ENCODE data around the gene MYRFL.
A peak's percentile ranks its signal among the peaks of the same experiment; 100 is the strongest.

The MYRFL gene

DNA sequence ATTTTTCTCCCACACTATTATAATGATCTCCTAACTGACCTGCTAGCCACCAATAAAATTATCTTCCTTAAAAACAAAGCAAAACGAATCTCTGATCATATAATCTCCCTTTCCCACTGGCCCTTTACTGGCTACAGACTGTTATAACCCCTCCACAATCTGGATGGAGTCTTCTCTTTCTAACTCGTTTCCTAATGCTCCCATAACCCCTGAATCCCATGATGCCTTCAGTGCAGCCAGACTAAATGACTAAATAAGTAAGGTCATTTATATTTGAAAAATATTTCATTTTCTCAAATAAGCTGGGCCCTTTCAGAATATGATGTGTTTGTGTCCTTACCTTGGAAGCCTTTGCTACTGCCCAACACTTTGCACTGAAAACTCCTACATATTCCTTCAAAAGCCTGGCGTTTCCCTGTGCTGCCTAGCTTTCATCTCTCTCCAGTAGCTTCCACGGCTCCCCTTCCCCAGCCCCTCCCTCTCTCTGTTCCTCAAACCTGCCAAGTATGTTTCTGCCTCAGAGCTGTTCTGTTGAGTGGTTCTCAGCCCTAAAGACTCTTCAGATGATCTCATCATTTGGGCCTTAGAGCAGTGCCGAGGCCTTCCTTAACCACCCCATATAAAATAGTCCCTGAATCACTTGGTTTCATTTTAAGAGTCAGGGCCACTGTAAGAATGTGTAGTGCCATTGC, 91.7 kb downstream of the MYRFL start:
- Histone ChIP-seq H3K79me2 (ENCODE audit: insufficient read depth, low read length) (no peaks in the 10 kb centered on the region), H3K27me3 (ENCODE audit: insufficient read depth, low read length) (no peaks in the 10 kb centered on the region), H3K4me2 (ENCODE audit: low read length) (peak overlapping the region; percentile 13; the same call in 1 of the 2 replicates), H3K4me1 (ENCODE audit: insufficient read depth, low read length, severe bottlenecking) (peaks cover 32% of the 10 kb centered on the region), H3K36me3 (ENCODE audit: insufficient read depth, low read length) (no peaks in the 10 kb centered on the region; the same call in 1 of the 2 replicates), H3K4me3 (ENCODE audit: low read depth, low read length, poor library complexity, severe bottlenecking) (no peak overlapping the region), H3K9me2 (ENCODE audit: low read depth, low read length) (no peaks in the 10 kb centered on the region), H2AFZ (ENCODE audit: low read length) (no peak overlapping the region), H3K27ac (ENCODE audit: low read depth, low read length, poor library complexity, severe bottlenecking) (peak overlapping the region; percentile 57), H3F3A (ENCODE audit: insufficient read depth, low read length) (peaks cover 3% of the 10 kb centered on the region; the same call in 1 of the 2 replicates), H3K9ac (ENCODE audit: low read length) (no peak overlapping the region; the same call in 1 of the 2 replicates), H4K20me1 (ENCODE audit: insufficient read depth, low read length) (no peaks in the 10 kb centered on the region), H3K9me3 (ENCODE audit: low read length) (peaks cover 18% of the 10 kb centered on the region)
- TF ChIP-seq CTCF (IDR thresholded peaks at IDR 0.05; ENCODE audit: low read length) (no peak), EZH2 (IDR thresholded peaks at IDR 0.05; ENCODE audit: borderline replicate concordance, low read length) (no peak)

DNA sequence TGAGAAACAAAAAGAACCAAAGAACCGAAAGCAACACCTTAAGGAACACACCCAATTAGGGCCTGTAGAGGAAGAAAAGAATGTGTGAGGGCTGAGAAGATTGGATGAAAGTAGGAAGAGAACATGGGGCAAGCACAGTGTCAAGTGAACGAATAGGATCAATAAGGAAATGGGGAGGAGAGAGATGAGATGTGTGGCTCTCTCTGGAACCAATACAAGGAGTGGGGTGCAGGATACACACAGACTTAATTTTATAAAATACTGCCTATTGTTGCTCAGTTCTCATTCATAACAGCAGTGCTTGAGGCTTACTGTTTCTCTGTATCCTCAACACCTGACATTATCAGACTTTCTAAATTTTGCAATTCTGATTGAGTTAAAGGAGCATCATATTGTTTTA, 93.3 kb downstream of the MYRFL start:
- Histone ChIP-seq H3K27me3 (ENCODE audit: insufficient read depth, low read length) (no peaks in the 10 kb centered on the region), H3K79me2 (ENCODE audit: insufficient read depth, low read length) (no peaks in the 10 kb centered on the region), H2AFZ (ENCODE audit: low read length) (no peak overlapping the region), H3K4me1 (ENCODE audit: insufficient read depth, low read length, severe bottlenecking) (peaks cover 40% of the 10 kb centered on the region), H3K36me3 (ENCODE audit: insufficient read depth, low read length) (no peaks in the 10 kb centered on the region; the same call in 1 of the 2 replicates), H3K9me2 (ENCODE audit: low read depth, low read length) (no peaks in the 10 kb centered on the region), H3K9me3 (ENCODE audit: low read length) (peaks cover 13% of the 10 kb centered on the region), H3K4me3 (ENCODE audit: low read depth, low read length, poor library complexity, severe bottlenecking) (no peak overlapping the region), H3F3A (ENCODE audit: insufficient read depth, low read length) (no peaks in the 10 kb centered on the region), H3K4me2 (ENCODE audit: low read length) (no peak overlapping the region), H4K20me1 (ENCODE audit: insufficient read depth, low read length) (no peaks in the 10 kb centered on the region), H3K27ac (ENCODE audit: low read depth, low read length, poor library complexity, severe bottlenecking) (no peak overlapping the region), H3K9ac (ENCODE audit: low read length) (no peak overlapping the region)
- TF ChIP-seq EZH2 (IDR thresholded peaks at IDR 0.05; ENCODE audit: borderline replicate concordance, low read length), result no peak
- TF ChIP-seq CTCF (IDR thresholded peaks at IDR 0.05; ENCODE audit: low read length), result no peak

DNA sequence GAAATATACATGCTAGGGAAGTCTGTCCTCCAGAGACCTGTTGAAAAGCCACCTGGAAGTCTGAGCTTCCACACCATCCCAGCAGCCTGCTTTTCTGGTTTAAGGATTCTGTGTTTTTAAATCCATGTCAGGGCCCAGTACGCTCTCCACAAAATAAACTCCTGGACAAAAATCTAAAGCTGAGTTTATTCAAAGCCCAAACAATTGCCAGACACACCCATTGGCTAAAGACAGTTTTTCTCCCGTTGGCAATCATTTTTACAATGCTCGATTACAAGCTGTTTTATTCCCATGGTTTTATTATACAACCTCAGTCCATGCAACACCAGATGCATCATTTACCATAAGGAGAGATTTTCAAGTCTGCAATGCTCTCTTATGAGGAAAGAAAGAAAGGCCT, 94.5 kb downstream of the MYRFL start:
- Histone ChIP-seq H3K4me3 (ENCODE audit: low read depth, low read length, poor library complexity, severe bottlenecking) (no peak overlapping the region), H3K27me3 (ENCODE audit: insufficient read depth, low read length) (no peaks in the 10 kb centered on the region), H4K20me1 (ENCODE audit: insufficient read depth, low read length) (no peaks in the 10 kb centered on the region), H3F3A (ENCODE audit: insufficient read depth, low read length) (no peaks in the 10 kb centered on the region), H3K79me2 (ENCODE audit: insufficient read depth, low read length) (no peaks in the 10 kb centered on the region), H3K9me3 (ENCODE audit: low read length) (peaks cover 8% of the 10 kb centered on the region), H2AFZ (ENCODE audit: low read length) (no peak overlapping the region), H3K4me1 (ENCODE audit: insufficient read depth, low read length, severe bottlenecking) (peaks cover 43% of the 10 kb centered on the region), H3K36me3 (ENCODE audit: insufficient read depth, low read length) (no peaks in the 10 kb centered on the region; the same call in 1 of the 2 replicates), H3K4me2 (ENCODE audit: low read length) (no peak overlapping the region), H3K9ac (ENCODE audit: low read length) (no peak overlapping the region), H3K9me2 (ENCODE audit: low read depth, low read length) (no peaks in the 10 kb centered on the region), H3K27ac (ENCODE audit: low read depth, low read length, poor library complexity, severe bottlenecking) (no peak overlapping the region)
- TF ChIP-seq EZH2 (IDR thresholded peaks at IDR 0.05; ENCODE audit: borderline replicate concordance, low read length) (no peak), CTCF (IDR thresholded peaks at IDR 0.05; ENCODE audit: low read length) (no peak)

Data from OCI-LY1 (cell line).